22Rv1 (cell line): ENCODE data around the gene LRRC8E.

Source experiments
- CTCF ChIP-seq: fragments of 450-650 bp; IDR thresholded peaks from 2 replicates; pipeline ENCODE4 v1.5.1; 2017; ENCODE audit warnings: mild to moderate bottlenecking
- ZFX ChIP-seq: fragments of 450-650 bp; IDR thresholded peaks from 2 replicates; pipeline ENCODE4 v1.6.1; 2017; ENCODE audit warnings: antibody characterized with exemption, borderline replicate concordance

GRCh38 chr19:7912144-7912696, 23.9 kb downstream of the LRRC8E start:
- TF ChIP-seq CTCF (no peak), ZFX (no peak)
